Suprapubic skin (tissue), 4 donors: ENCODE data around the gene ACER3. TPM values are rescaled to one million over a fixed set of nuclear protein-coding genes. Genes with fewer than 3 reads are reported as not detected.
"Not testable (repeated sequence)": the region's sequence is repeated elsewhere in the genome, so short reads cannot be mapped to it uniquely, and the experiment has no call there.

Source experiments
- DNase-seq, 2 donors: peaks; one replicate each; pipeline ENCODE4 v3.0.0-alpha.2; 2019; ENCODE audit warnings: low spot score in 2 of 2
- H3K27ac ChIP-seq: fragments of 200-600 bp; sonication (generic); one replicate; pipeline ENCODE4 v1.5.1; 2019
- H3K27me3 ChIP-seq: fragments of 200-600 bp; sonication (generic); one replicate; pipeline ENCODE4 v1.5.1; 2019
- H3K36me3 ChIP-seq: fragments of 200-600 bp; sonication (generic); one replicate; pipeline ENCODE4 v1.5.1; 2019
- H3K4me1 ChIP-seq: fragments of 200-600 bp; sonication (generic); one replicate; pipeline ENCODE4 v1.5.1; 2019
- H3K4me3 ChIP-seq: fragments of 200-600 bp; sonication (generic); one replicate; pipeline ENCODE4 v1.5.1; 2019; ENCODE audit warnings: mild to moderate bottlenecking
- H3K9me3 ChIP-seq: fragments of 200-600 bp; sonication (generic); one replicate; pipeline ENCODE4 v1.5.1; 2019
- CTCF ChIP-seq, 2 donors: fragments of 200-600 bp in 1 of 2; fragments of 450-650 bp in 1 of 2; sonication (generic) in 1 of 2; IDR thresholded peaks; one replicate each; pipeline ENCODE4 v1.5.1; 2016 to 2019; ENCODE audit warnings: antibody characterized with exemption in 2 of 2, mild to moderate bottlenecking in 1 of 2, moderate library complexity in 1 of 2
- EP300 ChIP-seq: sonication (generic); formaldehyde crosslinking; IDR thresholded peaks from one replicate; pipeline ENCODE4 v1.6.1; 2017; ENCODE audit warnings: antibody characterized with exemption
- POLR2A ChIP-seq, 2 donors: fragments of 450-650 bp; IDR thresholded peaks; one replicate each; pipeline ENCODE4 v1.6.1; 2017; ENCODE audit warnings: antibody characterized with exemption in 2 of 2, mild to moderate bottlenecking in 2 of 2, moderate library complexity in 2 of 2
- POLR2AphosphoS5 ChIP-seq, 3 donors: sonication (generic); formaldehyde crosslinking; IDR thresholded peaks; one replicate each; pipeline ENCODE4 v1.6.1; 2017; ENCODE audit warnings: antibody characterized with exemption in 3 of 3
- WGBS: methylation state at CpG from one replicate; pipeline ENCODE4 v1.1.5; 2018; 5-methylcytosine and 5-hydroxymethylcytosine counted together
- total RNA-seq, 4 donors: library from RNA; depleted of rRNA; stranded (reverse); fragments of >200 nt; gene quantifications; one replicate each; pipeline ENCODE4 v1.1.0, GENCODE V29; 2016

Gene ACER3
- total RNA-seq, 4 donors from 2014 or later = 8.9 to 10.1 (median 9.5) TPM

- H3K36me3 ChIP-seq = no peaks in the 10 kb centered on the region
- TF ChIP-seq POLR2A (IDR thresholded peaks at IDR 0.05) = no peak
- TF ChIP-seq CTCF (IDR thresholded peaks at IDR 0.05) = no peak
- TF ChIP-seq EP300 = no peak
- no peak for TF ChIP-seq POLR2AphosphoS5 (IDR thresholded peaks at IDR 0.05)
- 79% methylated on average over 4 of the region's 4 CpGs for WGBS
- H3K27ac ChIP-seq = no peak overlapping the region
- H3K27me3 ChIP-seq = no peaks in the 10 kb centered on the region
- peaks cover 7% of the 10 kb centered on the region for H3K9me3 ChIP-seq
- DNase-seq = no peak
- H3K4me1 ChIP-seq = no peaks in the 10 kb centered on the region
- no peak overlapping the region for H3K4me3 ChIP-seq
These were observed 199.5 kb downstream of the ACER3 start for GRCh38 chr11:77060234-77060633.

GRCh38 chr11:77061258-77061657, 200.5 kb downstream of the ACER3 start:
- not testable (repeated sequence) for H3K4me3 ChIP-seq, H3K27ac ChIP-seq, H3K4me1 ChIP-seq, H3K36me3 ChIP-seq, H3K27me3 ChIP-seq, H3K9me3 ChIP-seq
- WGBS = 91% methylated on average over 4 of the region's 4 CpGs
- peak in 1 of 2 donors; percentile 21 for DNase-seq

GRCh38 chr11:77062924-77063323, 202.2 kb downstream of the ACER3 start:
- no peak overlapping the region for H3K4me3 ChIP-seq

GRCh38 chr11:77063407-77063806, 202.7 kb downstream of the ACER3 start:
- DNase-seq = no peak
- no peak overlapping the region for H3K27ac ChIP-seq
- WGBS = 100% methylated on average over 1 of the region's 1 CpG

More at GRCh38 chr11:77062924-77063323, 202.2 kb downstream of the ACER3 start:
- no peak for TF ChIP-seq POLR2AphosphoS5 (IDR thresholded peaks at IDR 0.05)
- no peak for TF ChIP-seq CTCF (IDR thresholded peaks at IDR 0.05)
- TF ChIP-seq POLR2A (IDR thresholded peaks at IDR 0.05) = no peak
- TF ChIP-seq EP300 = no peak
- H3K9me3 ChIP-seq = no peaks in the 10 kb centered on the region
- H3K4me1 ChIP-seq = peaks cover 18% of the 10 kb centered on the region
- no peak overlapping the region for H3K27ac ChIP-seq
- no peaks in the 10 kb centered on the region for H3K36me3 ChIP-seq
- no peak for DNase-seq
- no peaks in the 10 kb centered on the region for H3K27me3 ChIP-seq

GRCh38 chr11:77063861-77064260, 203.1 kb downstream of the ACER3 start:
- no CpG with 5 or more reads among the region's 4 CpGs for WGBS
- Histone ChIP-seq H3K27ac (no peak overlapping the region), H3K27me3 (no peaks in the 10 kb centered on the region), H3K4me3 (no peak overlapping the region), H3K9me3 (no peaks in the 10 kb centered on the region), H3K36me3 (no peaks in the 10 kb centered on the region), H3K4me1 (peaks cover 22% of the 10 kb centered on the region)
- TF ChIP-seq POLR2A (IDR thresholded peaks at IDR 0.05) = no peak
- TF ChIP-seq EP300 = no peak
- TF ChIP-seq CTCF (IDR thresholded peaks at IDR 0.05) = no peak
- TF ChIP-seq POLR2AphosphoS5 (IDR thresholded peaks at IDR 0.05) = no peak
- peak; percentile 55 for DNase-seq

More at GRCh38 chr11:77063407-77063806, 202.7 kb downstream of the ACER3 start:
- Histone ChIP-seq H3K4me3 (no peak overlapping the region), H3K27me3 (no peaks in the 10 kb centered on the region), H3K9me3 (no peaks in the 10 kb centered on the region), H3K4me1 (peaks cover 22% of the 10 kb centered on the region), H3K36me3 (no peaks in the 10 kb centered on the region)
- TF ChIP-seq EP300 = no peak
- no peak for TF ChIP-seq POLR2AphosphoS5 (IDR thresholded peaks at IDR 0.05)
- no peak for TF ChIP-seq POLR2A (IDR thresholded peaks at IDR 0.05)
- no peak for TF ChIP-seq CTCF (IDR thresholded peaks at IDR 0.05)

GRCh38 chr11:77064648-77065217, 204.0 kb downstream of the ACER3 start:
- Histone ChIP-seq H3K4me3 (no peak overlapping the region), H3K9me3 (no peaks in the 10 kb centered on the region), H3K4me1 (peaks cover 22% of the 10 kb centered on the region), H3K36me3 (no peaks in the 10 kb centered on the region), H3K27ac (no peak overlapping the region), H3K27me3 (no peaks in the 10 kb centered on the region)
- no peak for TF ChIP-seq EP300
- no peak for TF ChIP-seq POLR2AphosphoS5 (IDR thresholded peaks at IDR 0.05)
- no peak for TF ChIP-seq CTCF (IDR thresholded peaks at IDR 0.05)
- TF ChIP-seq POLR2A (IDR thresholded peaks at IDR 0.05) = no peak
- 97% methylated on average over 4 of the region's 4 CpGs for WGBS
- DNase-seq = peak in 1 of 2 donors; percentile 63
